GM19452 (cell line): ENCODE data around the gene MCL1.
A peak's percentile ranks its signal among the peaks of the same experiment; 100 is the strongest.
"Not testable (repeated sequence)": the region's sequence is repeated elsewhere in the genome, so short reads cannot be mapped to it uniquely, and the experiment has no call there.

Experiments
- ATAC-seq: cut with Tn5 transposase; IDR thresholded peaks from one replicate; pipeline ENCODE4 v1.9.1; 2021; ENCODE audit not compliant: unreplicated experiment

The MCL1 gene

DNA sequence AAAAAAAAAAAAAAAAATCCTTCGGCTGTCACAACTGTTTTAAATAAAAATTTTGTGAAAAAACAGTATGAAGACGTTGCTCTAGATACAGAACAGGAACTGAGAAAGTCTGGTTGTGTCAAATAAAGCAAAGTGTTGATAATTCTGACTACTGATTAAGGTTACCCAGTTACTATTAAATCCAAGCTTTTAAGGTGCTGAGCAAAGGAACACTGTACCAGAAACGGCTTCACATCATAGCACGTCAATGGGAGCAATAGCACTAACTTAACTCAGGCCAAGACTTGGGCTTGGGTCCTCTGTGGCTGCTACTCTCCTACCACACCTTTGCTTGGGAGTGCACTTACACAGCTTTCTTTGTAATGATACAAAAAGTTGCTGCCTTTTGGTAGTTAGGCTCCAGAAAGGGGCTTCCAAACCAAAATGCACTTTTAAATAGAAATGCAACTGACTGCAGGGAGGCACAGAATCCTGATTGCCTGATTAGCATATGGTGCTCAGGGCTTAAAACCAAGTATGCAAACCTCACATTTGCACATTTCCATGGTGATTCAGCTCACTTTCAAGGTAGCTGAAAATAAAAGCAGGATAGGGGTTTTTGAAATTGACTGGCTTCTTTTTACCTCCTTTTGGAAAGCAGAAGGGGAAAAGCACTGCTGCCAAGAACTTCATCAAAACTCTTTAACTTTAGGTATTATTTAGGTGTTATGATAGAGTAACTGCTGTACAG, 6.3 kb downstream of the MCL1 start:
- no peak for ATAC-seq

- ATAC-seq, result no peak
These were observed 10.8 kb downstream of the MCL1 start for GRCh38 chr1:150568594-150568966.

DNA sequence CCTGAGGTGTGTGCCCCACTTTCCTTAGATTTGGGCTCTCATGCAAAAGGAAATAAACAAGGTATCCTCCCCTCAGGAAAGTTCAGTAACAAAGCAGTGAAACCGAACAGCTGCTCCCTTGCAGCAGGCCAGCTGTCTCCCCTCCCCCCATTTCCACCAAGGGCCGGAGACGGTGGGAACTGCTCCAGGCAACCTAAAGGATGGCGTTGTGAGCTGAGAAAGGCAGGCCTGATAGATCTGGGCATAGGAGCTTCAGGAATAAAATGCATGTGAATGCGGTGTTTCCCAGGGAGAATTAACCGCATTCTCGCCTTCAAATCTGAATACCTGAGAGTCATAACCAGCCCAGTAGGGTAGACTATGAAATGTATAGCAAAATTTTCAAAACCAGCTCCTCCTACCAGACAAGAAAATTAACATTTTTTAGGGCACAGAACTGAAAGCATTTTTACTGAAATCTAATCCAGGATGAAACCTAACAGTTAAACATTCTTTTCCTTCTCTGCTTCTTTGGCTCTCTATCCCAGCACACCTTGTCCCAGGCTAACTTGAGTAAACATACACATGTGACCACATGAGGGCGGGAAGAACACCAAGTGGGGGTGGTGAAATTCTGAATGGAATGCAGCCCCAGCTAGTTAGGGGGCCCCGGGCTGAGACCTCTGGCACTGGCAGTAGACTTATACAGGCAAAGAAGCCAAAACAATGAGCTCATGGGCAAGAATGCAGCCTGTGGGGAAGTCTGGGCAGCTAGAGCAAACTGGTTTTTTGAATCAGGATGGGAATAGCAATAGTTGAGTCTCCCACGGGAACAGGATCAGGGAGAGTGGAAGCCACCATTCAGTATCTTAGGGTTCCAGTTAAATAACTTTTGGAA, 11.5 kb downstream of the MCL1 start:
- ATAC-seq, result no peak

- ATAC-seq, result no peak
These were observed 12.1 kb downstream of the MCL1 start for GRCh38 chr1:150567341-150567716.

- no peak for ATAC-seq
These were observed 12.6 kb downstream of the MCL1 start for GRCh38 chr1:150566589-150567340.

DNA sequence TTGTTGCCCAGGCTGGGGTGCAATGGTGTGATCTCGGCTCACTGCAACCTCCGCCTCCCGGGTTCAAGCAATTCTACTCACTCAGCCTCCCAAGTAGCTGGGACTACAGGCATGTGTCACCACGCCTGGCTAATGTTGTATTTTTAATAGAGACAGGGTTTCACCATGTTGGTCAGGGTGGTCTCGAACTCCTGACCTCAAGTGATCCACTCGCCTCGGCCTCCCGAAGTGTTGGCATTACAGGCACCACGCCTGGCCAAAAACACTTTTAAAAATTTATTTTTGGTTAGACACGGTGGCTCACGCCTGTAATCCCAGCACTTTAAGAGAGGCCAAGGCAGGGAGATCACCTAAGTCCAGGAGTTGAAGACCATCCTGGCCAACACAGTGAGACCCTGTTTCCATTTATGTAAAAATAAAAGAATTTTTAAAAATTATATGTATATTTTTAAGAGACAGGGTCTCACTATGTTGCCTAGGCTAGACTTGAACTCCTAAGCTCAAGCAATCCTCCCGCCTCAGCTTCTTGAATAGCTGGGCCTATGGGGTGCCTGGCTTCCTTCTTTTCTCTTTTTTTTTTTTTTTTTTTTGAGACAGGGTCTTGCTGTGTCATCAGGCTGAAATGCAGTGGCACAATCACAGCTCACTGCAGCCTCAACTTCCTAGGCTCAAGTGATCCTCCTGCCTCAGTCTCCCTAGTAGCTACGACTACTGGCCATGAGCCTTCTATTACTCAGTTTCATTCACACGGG, 14.0 kb downstream of the MCL1 start:
- not testable (repeated sequence) for ATAC-seq

DNA sequence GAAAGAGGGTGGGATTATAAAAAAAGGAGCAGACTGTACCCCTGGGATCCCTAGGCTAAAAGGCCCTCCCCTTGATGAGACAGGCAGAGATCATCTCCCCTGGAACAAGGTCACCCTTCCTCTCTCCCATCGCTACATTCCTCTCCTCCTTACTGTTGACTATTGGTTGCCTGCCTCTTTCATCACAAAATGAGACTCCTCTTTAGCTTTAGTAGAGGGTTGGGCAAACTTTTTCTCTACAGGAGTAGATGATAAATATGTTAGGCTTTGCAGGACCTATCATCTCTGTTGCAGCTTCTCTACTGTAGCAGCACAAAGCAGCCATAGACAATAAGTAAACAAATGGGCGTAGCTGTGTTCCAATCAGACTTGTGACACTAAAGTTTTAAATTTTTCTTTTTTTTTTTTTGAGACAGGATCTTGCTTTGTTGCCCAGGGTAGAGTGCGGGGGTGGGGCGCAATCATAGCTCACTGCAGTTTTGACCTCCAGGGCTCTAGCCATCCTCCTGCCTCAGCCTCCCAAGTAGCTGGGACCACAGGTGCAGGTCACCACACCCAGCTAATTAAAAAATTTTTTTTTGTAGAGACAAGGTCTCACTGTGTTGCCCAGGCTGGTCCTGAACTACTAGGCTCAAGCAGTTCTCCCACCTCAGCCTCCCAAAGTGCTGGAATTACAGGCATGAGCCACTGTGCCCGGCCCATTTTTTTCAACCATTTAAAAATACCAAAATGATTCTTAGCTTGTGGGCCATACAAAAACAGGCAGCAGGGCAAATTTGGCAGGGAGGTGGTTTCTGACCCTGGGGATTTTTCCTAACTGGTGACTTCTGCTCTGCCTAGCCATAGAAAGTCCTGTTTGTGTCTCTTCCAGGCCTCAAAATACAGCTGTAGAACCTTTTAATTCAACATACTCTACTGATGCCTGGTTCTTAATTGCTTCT, 15.1 kb downstream of the MCL1 start:
- ATAC-seq, result no peak

- ATAC-seq, result no peak
These were observed 15.9 kb downstream of the MCL1 start for GRCh38 chr1:150563340-150564038.

GRCh38 chr1:150562446-150563339, 16.7 kb downstream of the MCL1 start:
- ATAC-seq, result peak; percentile 24

GRCh38 chr1:150561974-150562445, 17.4 kb downstream of the MCL1 start:
- ATAC-seq, result peak; percentile 43

GRCh38 chr1:150561254-150561973, 18.0 kb downstream of the MCL1 start:
- no peak for ATAC-seq

- ATAC-seq, result peak; percentile 26
These were observed 18.7 kb downstream of the MCL1 start for GRCh38 chr1:150560576-150561253.

DNA sequence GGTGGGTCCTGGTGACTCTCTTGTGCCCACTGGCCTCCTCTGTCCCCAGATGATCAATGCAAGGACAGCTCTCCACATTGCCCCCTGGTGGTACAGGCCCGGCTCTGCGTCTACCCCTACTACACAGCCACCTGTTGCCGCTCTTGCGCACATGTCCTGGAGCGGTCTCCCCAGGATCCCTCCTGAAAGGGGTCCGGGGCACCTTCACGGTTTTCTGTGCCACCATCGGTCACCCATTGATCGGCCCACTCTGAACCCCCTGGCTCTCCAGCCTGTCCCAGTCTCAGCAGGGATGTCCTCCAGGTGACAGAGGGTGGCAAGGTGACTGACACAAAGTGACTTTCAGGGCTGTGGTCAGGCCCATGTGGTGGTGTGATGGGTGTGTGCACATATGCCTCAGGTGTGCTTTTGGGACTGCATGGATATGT, 19.4 kb downstream of the MCL1 start:
- no peak for ATAC-seq

DNA sequence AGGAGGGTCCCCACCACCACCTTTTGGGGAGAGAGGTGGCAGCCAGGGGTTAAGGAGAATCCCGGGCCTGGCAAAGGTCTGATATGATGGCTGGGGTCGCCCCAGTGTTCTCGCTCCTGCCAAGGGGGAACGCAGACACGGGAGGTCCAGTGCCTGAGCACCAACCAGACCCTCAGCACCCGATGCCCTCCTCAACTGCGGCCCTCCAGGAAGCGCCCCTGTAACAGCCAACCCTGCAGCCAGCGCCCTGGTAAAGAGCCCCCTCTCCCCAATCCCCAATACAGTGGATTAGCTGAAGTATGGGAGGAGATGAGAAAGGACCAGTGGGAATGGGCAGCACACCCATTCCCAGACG, 19.8 kb downstream of the MCL1 start:
- ATAC-seq, result no peak

DNA sequence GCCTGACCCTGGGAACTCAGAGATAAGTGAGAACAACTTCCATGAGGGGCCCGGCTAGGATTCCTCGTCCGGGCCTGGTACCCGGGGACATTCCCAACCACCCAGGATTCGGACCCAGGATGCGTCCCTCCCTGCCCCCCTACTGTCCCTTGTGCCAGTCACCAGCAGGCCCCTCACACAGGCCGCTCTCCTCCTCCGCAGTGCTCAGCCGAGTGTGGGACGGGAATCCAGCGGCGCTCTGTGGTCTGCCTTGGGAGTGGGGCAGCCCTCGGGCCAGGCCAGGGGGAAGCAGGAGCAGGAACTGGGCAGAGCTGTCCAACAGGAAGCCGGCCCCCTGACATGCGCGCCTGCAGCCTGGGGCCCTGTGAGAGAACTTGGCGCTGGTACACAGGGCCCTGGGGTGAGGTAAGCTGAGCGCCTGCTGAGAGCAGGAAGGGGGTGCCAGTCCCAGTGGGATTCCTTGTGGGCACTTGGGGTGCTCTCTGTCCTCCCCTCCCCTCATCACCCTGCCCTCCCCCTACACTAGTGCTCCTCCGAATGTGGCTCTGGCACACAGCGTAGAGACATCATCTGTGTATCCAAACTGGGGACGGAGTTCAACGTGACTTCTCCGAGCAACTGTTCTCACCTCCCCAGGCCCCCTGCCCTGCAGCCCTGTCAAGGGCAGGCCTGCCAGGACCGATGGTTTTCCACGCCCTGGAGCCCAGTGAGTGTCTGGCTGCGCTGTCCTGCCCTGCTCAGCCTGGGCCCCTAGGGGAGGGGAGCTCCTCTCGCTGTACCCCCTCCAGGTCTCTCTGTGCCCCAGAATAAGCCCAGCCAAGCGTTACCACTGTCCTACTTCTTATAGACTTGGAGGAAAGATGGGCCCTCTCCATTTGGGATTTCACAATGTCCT, 20.4 kb downstream of the MCL1 start:
- no peak for ATAC-seq

- ATAC-seq, result no peak
These were observed 21.1 kb downstream of the MCL1 start for GRCh38 chr1:150558303-150558704.
